ENCODE measurements around the gene ZNF836.

The ZNF836 gene

DNA sequence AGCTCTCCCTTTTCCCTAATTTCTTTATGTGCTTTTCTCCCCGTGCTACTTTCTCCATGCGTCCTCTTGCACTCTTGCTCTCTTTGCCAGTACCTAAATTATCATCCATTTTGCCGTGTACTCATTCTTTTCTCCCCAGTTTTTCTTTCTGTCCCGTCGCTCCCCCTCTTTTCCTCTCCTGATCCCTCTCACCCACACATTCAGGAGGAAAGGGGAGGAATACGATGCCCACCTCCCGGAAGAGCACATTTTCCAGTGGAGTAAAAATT lies 32.5 kb downstream of the ZNF836 start:
- Histone ChIP-seq H3K9me3 (replicated peaks in 1 of 2; ENCODE audit: control insufficient read depth in 2 of 2, insufficient read depth in 1 of 2, low read depth in 1 of 2, low read length in 2 of 2) (peaks cover 19 to 45% of the 10 kb centered on the region in 2 donors), H3K9ac (ENCODE audit: low read depth, low read length, poor library complexity) (no peak overlapping the region), H3K14ac (ENCODE audit: low read length) (no peak overlapping the region), H3K36me3 (replicated peaks in 1 of 2; ENCODE audit: control insufficient read depth in 2 of 2, insufficient read depth in 2 of 2, low read length in 2 of 2) (peaks cover 7 to 34% of the 10 kb centered on the region in 2 donors), H3K18ac (ENCODE audit: low read length) (no peak overlapping the region), H2AK5ac (ENCODE audit: low read depth, low read length) (no peak overlapping the region), H3K27me3 (ENCODE audit: control insufficient read depth in 3 of 3, insufficient read depth in 3 of 3, low read depth in 1 of 3, low read length in 3 of 3) (no peaks in the 10 kb centered on the region), H3K4ac (ENCODE audit: low read length) (no peak overlapping the region), H3K79me1 (ENCODE audit: low read depth, low read length) (no peaks in the 10 kb centered on the region), H4K91ac (ENCODE audit: low read depth, low read length, poor library complexity) (no peak overlapping the region), H2BK5ac (ENCODE audit: low read length) (no peak overlapping the region), H3K4me1 (ENCODE audit: control insufficient read depth in 2 of 2, insufficient read depth in 1 of 2, low read depth in 1 of 2, low read length in 2 of 2) (peaks cover 0 to 4% of the 10 kb centered on the region in 2 donors), H3K23ac (ENCODE audit: low read depth, low read length, poor library complexity) (no peak overlapping the region), H3K4me2 (ENCODE audit: insufficient read depth, low read length, poor library complexity, severe bottlenecking) (peak overlapping the region; percentile 73), H2BK120ac (ENCODE audit: low read depth, low read length) (no peak overlapping the region), H3K4me3 (ENCODE audit: low read length in 2 of 2) (peak overlapping the region; percentile 77 to 94), H2BK15ac (ENCODE audit: low read length) (no peak overlapping the region), H2BK12ac (ENCODE audit: low read length) (no peak overlapping the region), H4K8ac (ENCODE audit: low read depth, low read length) (no peak overlapping the region), H3K27ac (replicated peaks; ENCODE audit: low read length) (peak overlapping the region; percentile 48), H2AFZ (ENCODE audit: low read length) (peak overlapping the region; percentile 78)
- WGBS, 2 donors (ENCODE audit: extremely low coverage in 2 of 2, insufficient read length in 2 of 2, insufficient replicate concordance in 1 of 2): no CpG with 5 or more reads among the region's 7 CpGs
- DNase-seq (ENCODE audit: low spot score): no peak

DNA sequence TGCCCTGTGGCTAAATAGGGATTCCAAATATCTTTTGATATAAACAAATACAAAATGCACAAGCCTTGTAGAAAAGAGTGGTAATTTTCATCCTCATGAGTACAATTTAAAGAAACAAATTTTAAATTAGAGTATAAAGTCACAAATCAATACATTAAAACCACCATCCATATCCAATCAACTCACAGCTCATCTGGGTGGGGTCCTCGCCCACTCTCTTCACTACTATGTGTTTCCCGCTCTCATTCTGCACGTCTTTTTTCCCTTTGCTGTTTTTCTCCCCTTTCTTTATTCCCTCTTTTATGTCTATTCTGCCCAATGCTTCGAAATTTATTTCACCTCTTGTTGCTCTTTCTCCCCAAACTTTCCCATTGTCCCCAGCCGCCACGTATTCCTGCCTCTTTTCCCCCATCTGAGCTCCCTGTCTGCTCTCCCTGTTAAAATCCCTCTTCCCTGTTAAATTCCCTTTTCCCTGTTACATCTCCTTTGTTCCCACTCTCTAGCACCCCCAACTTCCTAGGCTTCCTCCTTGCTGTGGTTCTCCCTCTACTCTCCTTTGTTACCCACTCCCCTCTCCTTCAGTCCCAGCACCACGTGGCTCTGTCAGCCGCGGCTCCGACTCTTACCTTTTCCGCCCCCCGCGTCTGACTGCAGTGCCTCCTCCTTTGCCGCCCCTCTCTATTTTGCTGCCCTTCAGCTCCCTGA lies 33.0 kb downstream of the ZNF836 start:
- no peak overlapping the region for H2BK15ac ChIP-seq (ENCODE audit: low read length)
- no peak for DNase-seq (ENCODE audit: low spot score)
- H3K14ac ChIP-seq (ENCODE audit: low read length): no peak overlapping the region
- H2AFZ ChIP-seq (ENCODE audit: low read length): peak overlapping the region; percentile 78
- no peak overlapping the region for H3K4ac ChIP-seq (ENCODE audit: low read length)
- H3K4me3 ChIP-seq (ENCODE audit: low read length in 2 of 2): peak overlapping the region; percentile 77 to 94
- peaks cover 0 to 4% of the 10 kb centered on the region in 2 donors for H3K4me1 ChIP-seq (ENCODE audit: control insufficient read depth in 2 of 2, insufficient read depth in 1 of 2, low read depth in 1 of 2, low read length in 2 of 2)
- H2BK12ac ChIP-seq (ENCODE audit: low read length): no peak overlapping the region
- no peak overlapping the region for H3K23ac ChIP-seq (ENCODE audit: low read depth, low read length, poor library complexity)
- H3K79me1 ChIP-seq (ENCODE audit: low read depth, low read length): no peaks in the 10 kb centered on the region
- no peaks in the 10 kb centered on the region for H3K27me3 ChIP-seq (ENCODE audit: control insufficient read depth in 3 of 3, insufficient read depth in 3 of 3, low read depth in 1 of 3, low read length in 3 of 3)
- H2AK5ac ChIP-seq (ENCODE audit: low read depth, low read length): no peak overlapping the region
- WGBS, 2 donors (ENCODE audit: extremely low coverage in 2 of 2, insufficient read length in 2 of 2, insufficient replicate concordance in 1 of 2): no CpG with 5 or more reads among the region's 14 CpGs
- no peak overlapping the region for H4K8ac ChIP-seq (ENCODE audit: low read depth, low read length)
- H2BK5ac ChIP-seq (ENCODE audit: low read length): no peak overlapping the region
- peak overlapping the region; percentile 73 for H3K4me2 ChIP-seq (ENCODE audit: insufficient read depth, low read length, poor library complexity, severe bottlenecking)
- H3K27ac ChIP-seq (replicated peaks; ENCODE audit: low read length): peak overlapping the region; percentile 48
- no peak overlapping the region for H2BK120ac ChIP-seq (ENCODE audit: low read depth, low read length)
- peak overlapping the region; percentile 84 for H3K18ac ChIP-seq (ENCODE audit: low read length)
- no peak overlapping the region for H4K91ac ChIP-seq (ENCODE audit: low read depth, low read length, poor library complexity)
- H3K9ac ChIP-seq (ENCODE audit: low read depth, low read length, poor library complexity): no peak overlapping the region
- H3K9me3 ChIP-seq (replicated peaks in 1 of 2; ENCODE audit: control insufficient read depth in 2 of 2, insufficient read depth in 1 of 2, low read depth in 1 of 2, low read length in 2 of 2): peaks cover 19 to 48% of the 10 kb centered on the region in 2 donors
- peaks cover 9 to 39% of the 10 kb centered on the region in 2 donors for H3K36me3 ChIP-seq (replicated peaks in 1 of 2; ENCODE audit: control insufficient read depth in 2 of 2, insufficient read depth in 2 of 2, low read length in 2 of 2)

DNA sequence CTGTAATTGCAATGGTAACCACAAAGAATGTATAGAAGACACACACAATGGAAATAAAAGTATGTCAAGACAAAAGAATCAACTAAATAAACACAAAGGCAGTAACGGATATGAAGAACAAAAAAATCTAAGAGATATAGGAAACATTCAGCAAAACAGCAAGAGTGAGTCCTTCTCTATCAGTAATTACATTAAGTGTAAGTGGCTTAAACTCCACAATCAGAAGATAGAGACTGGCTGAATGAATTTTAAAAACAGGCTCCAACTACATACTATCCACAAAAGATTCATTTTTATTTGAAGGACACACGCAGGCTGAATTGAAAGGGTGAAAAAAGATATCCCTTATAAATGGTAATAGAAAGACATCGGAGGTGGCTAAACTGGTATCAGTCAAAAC lies 51.1 kb downstream of the ZNF836 start:
- Histone ChIP-seq H3K4me3 (ENCODE audit: low read length in 2 of 2) (no peak overlapping the region), H3K27ac (replicated peaks; ENCODE audit: low read length) (no peak overlapping the region), H4K91ac (ENCODE audit: low read depth, low read length, poor library complexity) (no peak overlapping the region), H2AFZ (ENCODE audit: low read length) (no peak overlapping the region), H3K23ac (ENCODE audit: low read depth, low read length, poor library complexity) (no peak overlapping the region), H3K14ac (ENCODE audit: low read length) (no peak overlapping the region), H3K4me1 (ENCODE audit: control insufficient read depth in 2 of 2, insufficient read depth in 1 of 2, low read depth in 1 of 2, low read length in 2 of 2) (no peaks in the 10 kb centered on the region), H2BK15ac (ENCODE audit: low read length) (no peak overlapping the region), H3K4ac (ENCODE audit: low read length) (no peak overlapping the region), H2BK120ac (ENCODE audit: low read depth, low read length) (no peak overlapping the region), H3K9ac (ENCODE audit: low read depth, low read length, poor library complexity) (no peak overlapping the region), H4K8ac (ENCODE audit: low read depth, low read length) (no peak overlapping the region), H3K9me3 (replicated peaks in 1 of 2; ENCODE audit: control insufficient read depth in 2 of 2, insufficient read depth in 1 of 2, low read depth in 1 of 2, low read length in 2 of 2) (peaks cover 44 to 99% of the 10 kb centered on the region in 2 donors), H3K36me3 (replicated peaks in 1 of 2; ENCODE audit: control insufficient read depth in 2 of 2, insufficient read depth in 2 of 2, low read length in 2 of 2) (peaks cover 40 to 99% of the 10 kb centered on the region in 2 donors), H2BK5ac (ENCODE audit: low read length) (no peak overlapping the region), H3K18ac (ENCODE audit: low read length) (no peak overlapping the region), H2AK5ac (ENCODE audit: low read depth, low read length) (no peak overlapping the region), H2BK12ac (ENCODE audit: low read length) (no peak overlapping the region), H3K4me2 (ENCODE audit: insufficient read depth, low read length, poor library complexity, severe bottlenecking) (no peak overlapping the region), H3K79me1 (ENCODE audit: low read depth, low read length) (peaks cover 3% of the 10 kb centered on the region), H3K27me3 (ENCODE audit: control insufficient read depth in 3 of 3, insufficient read depth in 3 of 3, low read depth in 1 of 3, low read length in 3 of 3) (no peaks in the 10 kb centered on the region)
- no peak for DNase-seq (ENCODE audit: low spot score)
- no CpG with 5 or more reads among the region's 3 CpGs for WGBS, 2 donors (ENCODE audit: extremely low coverage in 2 of 2, insufficient read length in 2 of 2, insufficient replicate concordance in 1 of 2)

DNA sequence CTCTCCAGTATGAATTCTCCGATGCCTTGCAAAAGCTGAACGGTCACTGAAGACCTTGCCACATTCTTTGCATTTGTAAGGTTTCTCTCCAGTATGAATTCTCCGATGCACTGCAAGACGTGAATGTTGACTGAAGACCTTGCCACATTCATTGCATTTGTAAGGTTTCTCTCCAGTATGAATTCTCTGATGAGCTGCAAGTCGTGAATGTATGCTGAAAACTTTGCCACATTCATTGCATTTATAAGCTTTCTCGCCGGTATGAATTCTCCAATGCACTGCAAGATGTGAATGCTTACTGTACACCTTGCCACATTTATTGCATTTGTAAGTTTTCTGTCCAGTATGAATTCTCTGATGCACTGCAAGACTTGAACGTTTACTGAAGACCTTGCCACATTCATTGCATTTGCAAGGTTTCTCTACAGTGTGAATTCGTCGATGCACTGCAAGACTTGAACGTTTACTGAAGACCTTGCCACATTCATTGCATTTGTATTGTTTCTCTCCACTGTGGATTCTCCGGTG lies 55.8 kb downstream of the ZNF836 start:
- Histone ChIP-seq H3K23ac (ENCODE audit: low read depth, low read length, poor library complexity) (no peak overlapping the region), H3K18ac (ENCODE audit: low read length) (no peak overlapping the region), H2AK5ac (ENCODE audit: low read depth, low read length) (no peak overlapping the region), H3K36me3 (replicated peaks in 1 of 2; ENCODE audit: control insufficient read depth in 2 of 2, insufficient read depth in 2 of 2, low read length in 2 of 2) (peaks cover 31 to 75% of the 10 kb centered on the region in 2 donors), H3K9me3 (replicated peaks in 1 of 2; ENCODE audit: control insufficient read depth in 2 of 2, insufficient read depth in 1 of 2, low read depth in 1 of 2, low read length in 2 of 2) (peaks cover 60 to 99% of the 10 kb centered on the region in 2 donors), H3K4ac (ENCODE audit: low read length) (no peak overlapping the region), H3K14ac (ENCODE audit: low read length) (no peak overlapping the region), H2BK15ac (ENCODE audit: low read length) (no peak overlapping the region), H3K27ac (replicated peaks; ENCODE audit: low read length) (no peak overlapping the region), H3K4me3 (ENCODE audit: low read length in 2 of 2) (no peak overlapping the region), H2BK120ac (ENCODE audit: low read depth, low read length) (no peak overlapping the region), H2BK12ac (ENCODE audit: low read length) (no peak overlapping the region), H4K8ac (ENCODE audit: low read depth, low read length) (no peak overlapping the region), H4K91ac (ENCODE audit: low read depth, low read length, poor library complexity) (no peak overlapping the region), H3K27me3 (ENCODE audit: control insufficient read depth in 3 of 3, insufficient read depth in 3 of 3, low read depth in 1 of 3, low read length in 3 of 3) (no peaks in the 10 kb centered on the region), H3K4me1 (ENCODE audit: control insufficient read depth in 2 of 2, insufficient read depth in 1 of 2, low read depth in 1 of 2, low read length in 2 of 2) (no peaks in the 10 kb centered on the region), H2BK5ac (ENCODE audit: low read length) (no peak overlapping the region), H3K4me2 (ENCODE audit: insufficient read depth, low read length, poor library complexity, severe bottlenecking) (no peak overlapping the region), H3K79me1 (ENCODE audit: low read depth, low read length) (no peaks in the 10 kb centered on the region), H2AFZ (ENCODE audit: low read length) (no peak overlapping the region), H3K9ac (ENCODE audit: low read depth, low read length, poor library complexity) (no peak overlapping the region)
- no peak for DNase-seq (ENCODE audit: low spot score)
- WGBS, 2 donors (ENCODE audit: extremely low coverage in 2 of 2, insufficient read length in 2 of 2, insufficient replicate concordance in 1 of 2): no CpG with 5 or more reads among the region's 12 CpGs

Measured in neuronal stem cell (in vitro differentiated cells).